SU-DHL-6 (cell line): ENCODE measurements around the gene RELN.

Experiments
- H2AFZ ChIP-seq: fragments of 200-600 bp; sonication (generic); 2 replicates; pipeline ENCODE4 v1.6.1; 2014; ENCODE audit warnings: low read depth, mild to moderate bottlenecking, moderate library complexity, mixed read lengths, antibody characterized with exemption, low read length; ENCODE audit not compliant: severe bottlenecking
- H3F3A ChIP-seq: fragments of 200-600 bp; shearing (Covaris generic); 2 replicates; pipeline ENCODE4 v1.6.0; 2016; ENCODE audit warnings: antibody characterized with exemption, mild to moderate bottlenecking; ENCODE audit not compliant: insufficient read depth
- H3K27ac ChIP-seq: fragments of 200-600 bp; sonication (generic); 2 replicates; pipeline ENCODE4 v1.5.1; 2016; ENCODE audit warnings: low read depth, mild to moderate bottlenecking, low read length, moderate library complexity, mixed read lengths
- H3K27me3 ChIP-seq: fragments of 200-600 bp; sonication (generic), shearing (Covaris generic); 2 replicates; pipeline ENCODE4 v1.6.0; 2014; ENCODE audit warnings: mild to moderate bottlenecking, low read length
- H3K36me3 ChIP-seq: fragments of 200-600 bp; sonication (generic); 2 replicates; pipeline ENCODE4 v1.6.1; 2014; ENCODE audit warnings: mild to moderate bottlenecking, low read length, mixed read lengths
- H3K4me2 ChIP-seq: fragments of 300-600, 200-600 bp; shearing (Covaris generic), sonication (generic); 2 replicates; pipeline ENCODE4 v1.6.0; 2014; ENCODE audit warnings: low read length, low read depth, mild to moderate bottlenecking; ENCODE audit not compliant: poor library complexity, severe bottlenecking
- H3K4me3 ChIP-seq: fragments of 200-600 bp; sonication (generic); 2 replicates; pipeline ENCODE4 v1.5.1; 2014; ENCODE audit warnings: antibody characterized with exemption, low read length, mild to moderate bottlenecking, mixed read lengths; ENCODE audit not compliant: insufficient read depth, poor library complexity, severe bottlenecking
- H3K79me2 ChIP-seq: fragments of 200-600 bp; sonication (generic); 2 replicates; pipeline ENCODE4 v1.6.1; 2014; ENCODE audit warnings: mild to moderate bottlenecking, low read length, moderate library complexity; ENCODE audit not compliant: insufficient read depth
- H3K9ac ChIP-seq: fragments of 200-600 bp; sonication (generic); 2 replicates; pipeline ENCODE4 v1.7.0; 2014; ENCODE audit warnings: mild to moderate bottlenecking, low read length
- H3K9me2 ChIP-seq: fragments of 200-600 bp; sonication (generic); replicated peaks from 2 replicates; pipeline ENCODE4 v1.6.1; 2014; ENCODE audit warnings: low read length; ENCODE audit not compliant: insufficient read depth
- H3K9me3 ChIP-seq: fragments of 200-600 bp; sonication (generic); 2 replicates; pipeline ENCODE4 v1.6.1; 2014; ENCODE audit warnings: low read length, mixed read lengths; ENCODE audit not compliant: insufficient read depth
- H4K20me1 ChIP-seq: fragments of 200-600 bp; sonication (generic); 2 replicates; pipeline ENCODE4 v1.6.1; 2014; ENCODE audit warnings: low read depth, mild to moderate bottlenecking, antibody characterized with exemption, low read length, moderate library complexity, mixed read lengths
- EZH2phosphoT487 ChIP-seq: fragments of 200-600 bp; sonication (generic), shearing (Covaris generic); conservative IDR thresholded peaks from 2 replicates; pipeline ENCODE4 v1.6.1; 2018; ENCODE audit warnings: mild to moderate bottlenecking, antibody characterized with exemption, low read length, moderate library complexity, mixed read lengths
- TF ChIP-seq, protein P1 (sequence below): fragments of 200-600 bp; sonication (generic); IDR thresholded peaks from one replicate; pipeline ENCODE4 v1.5.1; 2017; ENCODE audit warnings: antibody characterized with exemption, mild to moderate bottlenecking, low read length, moderate library complexity; ENCODE audit not compliant: insufficient read depth, poor library complexity, severe bottlenecking

Gene RELN

DNA sequence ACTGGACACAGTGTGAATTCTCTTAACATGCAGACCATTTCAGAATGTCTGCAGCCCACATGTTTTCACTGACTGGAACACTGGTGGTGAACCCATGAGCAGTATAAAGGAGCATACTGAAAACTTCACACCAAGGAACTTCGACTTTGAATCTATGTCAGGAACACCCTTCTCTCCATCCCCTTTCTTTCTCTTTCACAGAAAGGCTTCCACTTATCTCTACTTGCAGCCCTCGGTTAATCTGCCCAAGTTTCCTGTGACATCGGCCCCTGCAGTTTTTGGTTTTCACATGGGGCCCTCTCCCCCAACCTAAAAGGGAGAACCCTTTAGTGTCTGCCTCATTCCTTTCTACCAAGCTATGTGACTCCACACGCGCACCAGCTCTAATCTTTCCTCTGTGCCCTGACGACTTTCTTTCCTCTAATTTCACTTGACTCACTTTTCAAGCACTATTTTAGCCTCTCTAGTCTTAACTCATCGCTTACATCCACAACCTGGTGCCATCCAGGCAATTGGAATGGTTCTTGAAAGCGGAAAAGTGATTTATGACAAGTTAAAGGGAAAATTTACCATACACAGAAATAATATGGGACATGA, 70.1 kb downstream of the RELN start:
- Histone ChIP-seq H3F3A (no peaks in the 10 kb centered on the region), H3K4me2 (no peak overlapping the region), H3K9me3 (no peaks in the 10 kb centered on the region), H2AFZ (no peak overlapping the region), H4K20me1 (no peaks in the 10 kb centered on the region), H3K9ac (no peak overlapping the region), H3K4me3 (no peak overlapping the region), H3K27me3 (no peaks in the 10 kb centered on the region; the same call in 1 of the 2 replicates), H3K79me2 (no peaks in the 10 kb centered on the region), H3K9me2 (no peaks in the 10 kb centered on the region), H3K36me3 (no peaks in the 10 kb centered on the region), H3K27ac (no peak overlapping the region)
- no peak for TF ChIP-seq EZH2phosphoT487
- TF ChIP-seq, protein P1, sequence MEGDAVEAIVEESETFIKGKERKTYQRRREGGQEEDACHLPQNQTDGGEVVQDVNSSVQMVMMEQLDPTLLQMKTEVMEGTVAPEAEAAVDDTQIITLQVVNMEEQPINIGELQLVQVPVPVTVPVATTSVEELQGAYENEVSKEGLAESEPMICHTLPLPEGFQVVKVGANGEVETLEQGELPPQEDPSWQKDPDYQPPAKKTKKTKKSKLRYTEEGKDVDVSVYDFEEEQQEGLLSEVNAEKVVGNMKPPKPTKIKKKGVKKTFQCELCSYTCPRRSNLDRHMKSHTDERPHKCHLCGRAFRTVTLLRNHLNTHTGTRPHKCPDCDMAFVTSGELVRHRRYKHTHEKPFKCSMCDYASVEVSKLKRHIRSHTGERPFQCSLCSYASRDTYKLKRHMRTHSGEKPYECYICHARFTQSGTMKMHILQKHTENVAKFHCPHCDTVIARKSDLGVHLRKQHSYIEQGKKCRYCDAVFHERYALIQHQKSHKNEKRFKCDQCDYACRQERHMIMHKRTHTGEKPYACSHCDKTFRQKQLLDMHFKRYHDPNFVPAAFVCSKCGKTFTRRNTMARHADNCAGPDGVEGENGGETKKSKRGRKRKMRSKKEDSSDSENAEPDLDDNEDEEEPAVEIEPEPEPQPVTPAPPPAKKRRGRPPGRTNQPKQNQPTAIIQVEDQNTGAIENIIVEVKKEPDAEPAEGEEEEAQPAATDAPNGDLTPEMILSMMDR: no peak

DNA sequence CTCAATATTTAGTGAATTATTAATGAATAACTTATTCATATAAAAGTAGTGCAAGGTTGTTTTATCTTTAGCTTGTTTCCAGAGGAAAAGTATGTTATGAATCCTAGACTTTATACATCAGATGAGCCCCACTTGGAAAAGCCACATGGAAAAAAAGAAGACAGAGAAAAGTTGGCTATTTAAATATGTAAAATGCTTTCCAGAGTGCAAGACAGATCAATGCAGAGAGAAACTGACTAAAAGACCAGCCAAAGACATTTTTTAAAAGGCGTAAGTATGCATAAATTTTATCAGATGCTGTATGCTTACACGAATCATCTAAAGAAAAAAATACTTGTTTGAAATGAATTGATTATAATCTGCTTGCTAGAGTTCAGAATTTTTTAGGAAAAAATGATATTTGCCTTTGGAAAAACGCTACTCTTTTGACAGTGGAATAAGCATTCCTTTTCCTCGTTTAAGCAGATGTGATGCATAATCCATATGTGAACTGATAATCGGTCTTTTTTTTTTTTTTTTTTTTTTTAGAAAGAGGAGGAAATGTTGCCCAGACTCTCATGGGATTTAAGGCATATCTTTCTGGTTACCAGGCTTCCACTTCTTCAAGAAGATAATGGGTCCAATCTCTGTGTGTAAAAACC, 70.7 kb downstream of the RELN start:
- peaks cover 2% of the 10 kb centered on the region for H3K27me3 ChIP-seq
- no peaks in the 10 kb centered on the region for H3K36me3 ChIP-seq
- H3K4me3 ChIP-seq: no peak overlapping the region
- no peaks in the 10 kb centered on the region for H4K20me1 ChIP-seq
- no peak for TF ChIP-seq EZH2phosphoT487
- TF ChIP-seq, protein P1: no peak
- H3K4me2 ChIP-seq: no peak overlapping the region
- H3K9ac ChIP-seq: no peak overlapping the region
- no peaks in the 10 kb centered on the region for H3K9me3 ChIP-seq
- no peaks in the 10 kb centered on the region for H3K9me2 ChIP-seq
- H3F3A ChIP-seq: no peaks in the 10 kb centered on the region
- no peaks in the 10 kb centered on the region for H3K79me2 ChIP-seq
- no peak overlapping the region for H2AFZ ChIP-seq
- H3K27ac ChIP-seq: no peak overlapping the region

DNA sequence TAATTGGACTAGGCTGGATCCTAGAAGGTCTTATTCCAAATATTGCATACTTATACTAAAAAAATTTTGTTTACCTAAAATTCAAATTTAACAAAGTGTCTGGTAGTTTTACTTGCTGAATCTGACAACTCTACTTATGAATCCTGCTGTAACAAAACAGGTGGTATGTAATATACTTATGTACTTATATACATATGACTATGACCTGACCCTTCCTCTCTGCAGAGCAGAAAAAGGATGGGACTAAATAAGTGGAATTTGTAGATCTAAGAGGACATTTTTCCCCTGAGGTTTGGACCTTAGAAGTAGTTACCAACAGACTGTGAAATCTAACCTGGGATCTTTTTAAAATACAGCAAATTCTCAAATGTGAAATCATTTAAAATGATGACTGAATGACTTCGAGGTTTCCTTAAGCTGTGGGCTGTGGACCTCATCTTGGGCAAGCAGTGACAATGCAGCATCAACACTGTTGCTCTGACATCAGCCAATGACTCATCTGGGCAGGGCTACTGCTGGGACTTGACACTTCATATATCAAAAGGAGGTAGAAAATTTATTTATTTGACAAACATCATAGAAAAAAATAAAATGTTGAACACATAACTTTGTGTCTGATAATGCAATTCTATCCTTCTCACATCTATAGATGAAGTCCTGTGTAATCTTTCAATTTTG, 73.6 kb downstream of the RELN start:
- no peaks in the 10 kb centered on the region for H3K79me2 ChIP-seq
- H3K9ac ChIP-seq: no peak overlapping the region
- H3K27me3 ChIP-seq: peaks cover 3% of the 10 kb centered on the region; the same call in 1 of the 2 replicates
- H3K36me3 ChIP-seq: no peaks in the 10 kb centered on the region
- no peaks in the 10 kb centered on the region for H4K20me1 ChIP-seq
- H3K4me2 ChIP-seq: no peak overlapping the region
- no peaks in the 10 kb centered on the region for H3K9me3 ChIP-seq
- TF ChIP-seq, protein P1: no peak
- TF ChIP-seq EZH2phosphoT487: no peak
- no peak overlapping the region for H2AFZ ChIP-seq
- no peak overlapping the region for H3K27ac ChIP-seq
- no peaks in the 10 kb centered on the region for H3F3A ChIP-seq
- no peak overlapping the region for H3K4me3 ChIP-seq
- no peaks in the 10 kb centered on the region for H3K9me2 ChIP-seq
